ENCODE data around the gene MATN3. TPM values are rescaled to one million over a fixed set of nuclear protein-coding genes. Genes with fewer than 3 reads are reported as not detected.

MATN3 gene
- total and polyA plus RNA-seq, 2 of the 13 experiments (the other 11 are each of a cell fraction or from before 2014, with no cell fraction given): 36.1 to 208 TPM

- TF ChIP-seq ZNF710 (CRISPR knock-in tag; IDR thresholded peaks at IDR 0.05; ENCODE audit: borderline replicate concordance) (no peak), NAIF1 (CRISPR knock-in tag; IDR thresholded peaks at IDR 0.05; ENCODE audit: borderline replicate concordance) (no peak), LRRFIP1 (CRISPR knock-in tag; conservative IDR thresholded peaks at IDR 0.05) (no peak), ZMYM2 (CRISPR knock-in tag; IDR thresholded peaks at IDR 0.05) (0 out of 2 replicates have a peak, but pooled peaks have one; percentile 1), POLR2G (IDR thresholded peaks at IDR 0.05; ENCODE audit: low read depth, low read length) (no peak), TCF7 (IDR thresholded peaks at IDR 0.05; ENCODE audit: low read depth) (0 out of 2 replicates have a peak, but pooled peaks have one; percentile 0), ATF7-NPFF (CRISPR knock-in tag; IDR thresholded peaks at IDR 0.05; ENCODE audit: low read depth) (no peak)
Measured at GRCh38 chr2:20050104-20050645, 37.7 kb upstream of the MATN3 start (continued).

- BruUV-seq (replicated peaks): no TSS peak
- CTCF ChIA-PET (ENCODE audit: low intra/inter-chr PET ratio, low total read pairs): no interaction called here
- Histone ChIP-seq H3K79me2 (ENCODE audit: insufficient read depth, low read length) (peaks cover 63% of the 10 kb centered on the region), H3K36me3 (replicated peaks in 1 of 2; ENCODE audit: control insufficient read depth in 1 of 2, insufficient read depth in 2 of 2, low read length in 2 of 2) (no peaks in the 10 kb centered on the region; a peak in 1 of 5 replicates), H3K9ac (ENCODE audit: insufficient read depth, low read depth, low read length) (peak overlapping the region; percentile 96), H3K9me3 (ENCODE audit: low read length) (no peaks in the 10 kb centered on the region), H2AFZ (ENCODE audit: low read length) (no peak overlapping the region), H3K4me3 (replicated peaks in 1 of 3; ENCODE audit: insufficient read depth in 1 of 3, low read depth in 2 of 3, low read length in 3 of 3) (peak overlapping the region; percentile 84 to 97 (median 92); a peak in 5 of 6 replicates), H3K4me1 (ENCODE audit: insufficient read depth, low read length) (peaks cover 58% of the 10 kb centered on the region), H3K27ac (ENCODE audit: extremely low read length, insufficient read depth, low read length) (peak overlapping the region; percentile 97), H3K27me3 (ENCODE audit: control insufficient read depth in 1 of 2, insufficient read depth in 2 of 2, low read length in 2 of 2) (no peaks in the 10 kb centered on the region; a peak in 1 of 5 replicates), H3K4me2 (ENCODE audit: low read depth, low read length) (peak overlapping the region; percentile 96), H4K20me1 (ENCODE audit: insufficient read depth, low read length) (peaks cover 48% of the 10 kb centered on the region)
- ATAC-seq (no peak), FAIRE-seq (no peak), DNase-seq (ENCODE audit: low spot score) (no peak)
- in situ Hi-C loops (cut with HindIII; ENCODE audit: extremely low pct_ligation_motif_present, low pct_unique_long_range_greater_than_20kb): loop anchor here (5.0 kb wide), 1 partner anchor 43 kb away; no protein-coding TSS in a partner anchor
- POLR2A ChIA-PET: interaction anchor here (1.0 to 6.6 kb wide), 7 partner anchors 14 to 59 kb away, joined by 3 to 109 read pairs (median 9); partner anchors contain the start of gene MATN3
- 12% methylated on average over 4 of the region's 4 CpGs for WGBS (ENCODE audit: low lambda C conversion rate)
- intact Hi-C loops (cut with micrococcal nuclease; ENCODE audit: unreplicated experiment): loop anchor here (1.0 to 2.0 kb wide), 3 partner anchors 28 to 59 kb away; partner anchors contain the start of gene WDR35
- no peak for TF ChIP-seq ZNF451 (CRISPR knock-in tag; IDR thresholded peaks at IDR 0.05)
- TF ChIP-seq ZBTB21 (CRISPR knock-in tag; IDR thresholded peaks at IDR 0.05): no peak
- no peak for TF ChIP-seq ZBTB14 (CRISPR knock-in tag; IDR thresholded peaks at IDR 0.05)
- 0 out of 2 replicates have a peak, but pooled peaks have one; percentile 8 for TF ChIP-seq CREM (IDR thresholded peaks at IDR 0.05)
- no peak for TF ChIP-seq CREM (CRISPR knock-in tag; IDR thresholded peaks at IDR 0.05)
- TF ChIP-seq SAFB2 (CRISPR knock-in tag; IDR thresholded peaks at IDR 0.05; ENCODE audit: borderline replicate concordance, low read depth): no peak
- TF ChIP-seq DPF2 (CRISPR knock-in tag; IDR thresholded peaks at IDR 0.05; ENCODE audit: borderline replicate concordance, low read depth): no peak
Measured at GRCh38 chr2:20049637-20050036, 37.2 kb upstream of the MATN3 start.

Data from HepG2 (cell line).